HG02981 (cell line): ENCODE results near the gene ELOF1.
"Not testable (repeated sequence)": the region's sequence is repeated elsewhere in the genome, so short reads cannot be mapped to it uniquely, and the experiment has no call there.

ENCODE experiments used
- ATAC-seq: cut with Tn5 transposase; IDR thresholded peaks from one replicate; pipeline ENCODE4 v1.9.1; 2021; ENCODE audit warnings: mild to moderate bottlenecking, moderate library complexity; ENCODE audit not compliant: unreplicated experiment

The ELOF1 gene

DNA sequence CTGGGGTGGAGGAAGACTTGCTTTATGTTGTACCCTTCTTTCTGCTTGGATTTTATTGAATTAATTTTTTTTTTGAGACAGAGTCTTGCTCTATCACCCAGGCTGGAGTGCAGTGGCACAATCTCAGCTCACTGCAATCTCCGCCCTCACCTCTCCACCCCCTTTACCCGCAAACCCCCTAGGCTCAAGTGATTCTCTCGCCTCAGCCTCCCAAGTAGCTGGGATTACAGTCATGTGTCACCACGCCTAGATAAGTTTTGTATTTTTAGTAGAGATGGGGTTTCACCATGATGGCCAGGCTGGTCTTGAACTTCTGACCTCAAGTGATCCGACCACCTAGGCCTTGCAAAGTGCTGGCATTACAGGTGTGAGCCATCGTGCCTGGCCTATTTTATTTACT lies 14.3 kb upstream of the ELOF1 start:
- ATAC-seq: not testable (repeated sequence)

GRCh38 chr19:11570039-11570462 lies 11.0 kb upstream of the ELOF1 start:
- no peak for ATAC-seq

DNA sequence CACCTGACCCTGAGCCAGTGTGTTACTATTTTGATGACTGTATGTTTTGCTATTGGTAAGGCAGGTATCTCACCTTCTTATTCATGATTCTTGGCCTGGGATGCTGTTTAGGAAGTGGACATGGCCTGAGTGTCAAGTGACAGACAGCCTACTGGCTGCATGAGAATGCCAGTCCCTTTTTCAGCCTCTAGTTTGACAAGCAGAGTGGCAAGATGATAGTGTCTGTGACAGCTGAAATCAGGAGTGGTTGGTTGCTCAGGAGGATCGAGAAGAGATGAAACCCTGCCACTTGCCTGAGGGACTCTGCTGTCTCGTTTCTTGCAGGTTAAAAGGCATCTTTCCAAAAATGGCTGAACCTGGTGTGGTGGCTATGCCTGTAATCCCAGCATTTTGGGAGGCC lies 7.1 kb upstream of the ELOF1 start:
- no peak for ATAC-seq

- not testable (repeated sequence) for ATAC-seq
Observed at GRCh38 chr19:11565649-11565980, 6.6 kb upstream of the ELOF1 start.

DNA sequence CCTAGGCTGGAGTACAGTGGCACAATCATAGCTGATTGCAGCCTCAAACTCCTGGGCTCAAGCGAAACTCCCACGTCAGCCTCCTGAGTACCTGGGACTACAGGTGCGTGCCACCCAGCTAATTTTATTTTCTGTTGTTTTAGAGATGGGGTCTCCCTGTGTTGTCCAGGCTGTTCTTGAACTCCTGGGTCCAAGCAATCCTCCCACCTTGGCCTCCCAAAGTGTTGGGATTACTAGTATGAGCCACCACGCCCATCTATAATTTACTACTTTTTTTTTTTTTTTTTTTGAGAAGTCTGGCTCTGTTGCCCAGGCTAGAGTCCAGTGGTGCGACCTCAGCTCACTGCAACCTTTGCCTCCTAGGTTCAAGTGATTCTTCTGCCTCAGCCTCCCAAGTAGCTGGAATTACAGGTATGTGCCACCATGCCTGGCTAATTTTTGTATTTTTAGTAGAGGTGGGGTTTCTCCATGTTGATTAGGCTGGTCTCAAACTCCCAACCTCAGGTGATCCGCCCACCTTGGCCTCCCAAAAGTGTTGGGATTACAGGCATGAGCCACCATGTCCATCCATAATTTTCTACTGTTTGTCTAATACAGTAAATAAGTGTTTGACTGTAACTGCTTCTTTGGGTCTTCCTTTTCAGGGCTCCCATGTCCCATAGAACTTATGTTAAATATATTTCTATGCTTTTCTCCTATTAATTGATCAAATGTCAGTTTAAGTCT lies 5.2 kb upstream of the ELOF1 start:
- not testable (repeated sequence) for ATAC-seq

DNA sequence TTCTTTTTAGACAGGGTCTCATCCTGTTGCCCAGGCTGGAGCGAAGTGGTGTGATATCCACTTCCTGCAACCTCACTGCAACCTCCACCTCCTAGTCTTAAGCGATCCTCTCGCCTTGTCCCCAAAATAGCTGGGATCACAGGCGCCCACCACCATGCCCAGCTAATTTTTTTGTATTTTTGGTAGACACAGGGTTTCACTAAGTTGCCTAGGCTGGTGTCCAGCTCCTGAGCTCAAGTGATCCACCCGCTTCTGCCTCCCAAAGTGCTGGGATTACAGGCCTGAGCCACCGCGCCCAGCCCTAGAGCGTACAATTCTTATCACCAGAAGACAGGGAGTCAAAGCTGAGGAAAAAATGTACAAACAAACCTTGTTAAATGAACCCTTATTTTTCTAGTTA lies 4.5 kb upstream of the ELOF1 start:
- ATAC-seq: no peak

- no peak for ATAC-seq
Observed at GRCh38 chr19:11560404-11561051, 1.5 kb upstream of the ELOF1 start.

GRCh38 chr19:11556634-11557420 lies 2.2 kb downstream of the ELOF1 start:
- no peak for ATAC-seq

- ATAC-seq: no peak
Observed at GRCh38 chr19:11555246-11555645, 3.8 kb downstream of the ELOF1 start.

- no peak for ATAC-seq
Observed at GRCh38 chr19:11554160-11554559, 4.9 kb downstream of the ELOF1 start.

DNA sequence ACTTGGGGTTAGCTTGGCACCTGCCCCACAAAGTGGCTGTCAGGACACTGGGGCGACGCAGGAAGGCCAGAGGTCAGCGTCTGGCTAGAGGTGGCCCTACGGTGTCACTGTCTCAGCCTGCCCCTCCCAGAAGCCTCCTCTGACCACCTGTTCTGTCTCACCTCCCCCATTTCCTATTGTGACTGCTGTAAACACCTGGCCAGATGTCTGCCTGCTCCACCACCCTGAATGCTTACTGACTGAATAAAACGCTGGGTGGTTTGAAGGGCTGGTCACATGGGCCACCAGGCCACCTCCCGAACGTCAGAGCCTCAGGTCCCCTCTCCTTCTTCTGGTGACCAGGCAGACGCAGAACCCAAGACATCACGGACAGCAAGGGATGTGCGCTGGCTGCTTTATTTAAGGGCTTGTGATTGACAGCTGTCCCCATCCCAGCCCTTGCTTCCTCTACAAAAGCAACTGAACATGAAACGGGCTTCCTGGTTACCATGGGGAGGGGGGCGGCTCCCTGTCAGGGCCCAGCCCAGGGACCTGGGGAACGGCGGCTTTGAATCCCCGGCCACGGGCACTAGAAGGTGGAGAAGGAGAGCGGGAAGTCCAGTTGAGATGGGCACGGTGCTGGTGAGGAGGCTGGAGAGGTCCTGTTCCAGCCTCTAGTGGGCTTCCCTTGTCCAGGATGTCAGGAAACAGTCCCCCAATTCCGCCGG lies 6.2 kb downstream of the ELOF1 start:
- ATAC-seq: no peak

DNA sequence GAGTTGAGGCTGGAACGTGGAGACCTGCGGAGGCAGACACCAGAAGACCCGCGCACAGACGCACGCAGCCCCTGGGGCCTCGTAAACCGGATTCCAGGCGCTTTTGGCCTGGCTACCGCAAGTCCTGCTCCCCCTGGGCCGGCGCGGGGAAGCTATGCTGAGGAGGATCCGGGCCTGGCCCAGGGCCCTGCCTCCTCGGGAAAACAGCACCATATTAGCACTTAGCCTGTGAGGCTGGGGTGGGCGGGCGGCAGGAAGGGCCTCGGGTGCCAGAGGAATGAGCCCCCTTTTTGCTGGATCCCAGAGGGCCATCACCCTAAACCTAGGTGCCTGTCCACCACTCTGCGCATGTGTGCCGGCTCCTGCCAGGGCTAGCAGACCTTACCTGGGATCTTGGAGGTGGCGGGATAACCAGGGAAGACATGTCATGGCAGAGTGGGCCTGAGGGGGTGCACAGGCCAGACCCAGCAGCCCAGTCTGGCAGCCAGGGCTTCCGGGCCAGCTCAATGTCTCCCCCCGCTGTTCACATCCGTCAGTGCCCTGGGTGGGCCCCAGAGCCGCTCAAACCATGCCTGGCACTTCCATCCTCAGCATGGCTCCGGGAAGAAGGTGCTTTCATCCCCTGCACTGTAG lies 7.3 kb downstream of the ELOF1 start:
- ATAC-seq: no peak

GRCh38 chr19:11550265-11550664 lies 8.8 kb downstream of the ELOF1 start:
- ATAC-seq: no peak

GRCh38 chr19:11549386-11549953 lies 9.6 kb downstream of the ELOF1 start:
- ATAC-seq: no peak

- no peak for ATAC-seq
Observed at GRCh38 chr19:11547929-11548700, 10.9 kb downstream of the ELOF1 start.

DNA sequence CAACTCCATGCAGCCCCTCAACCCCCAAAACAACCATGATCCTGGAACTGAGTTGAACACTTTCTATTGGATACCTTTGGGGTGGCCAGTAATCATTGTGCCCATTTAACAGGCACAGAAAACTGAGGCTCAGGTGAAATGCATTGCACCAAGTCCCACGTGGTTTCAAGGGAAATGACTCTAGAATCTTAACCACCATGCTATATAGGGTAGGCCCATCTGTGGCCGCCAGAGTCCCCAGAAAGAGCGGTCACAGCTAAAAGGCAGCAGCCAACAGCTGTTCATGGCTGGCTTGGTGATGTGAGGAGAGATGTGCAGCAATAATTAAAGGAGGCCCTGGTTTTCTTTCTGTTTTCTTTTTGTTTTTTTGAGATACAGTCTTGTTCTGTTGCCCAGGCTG lies 17.8 kb downstream of the ELOF1 start:
- no peak for ATAC-seq

- ATAC-seq: no peak
Observed at GRCh38 chr19:11540645-11541044, 18.4 kb downstream of the ELOF1 start.

- ATAC-seq: no peak
Observed at GRCh38 chr19:11539495-11540365, 19.3 kb downstream of the ELOF1 start.
